Astrocyte of the hippocampus (primary cell): Measurements from ENCODE around the gene BLTP3A.
"Not testable (repeated sequence)": the region's sequence is repeated elsewhere in the genome, so short reads cannot be mapped to it uniquely, and the experiment has no call there.

ENCODE experiments used
- DNase-seq: peaks from one replicate; pipeline ENCODE4 v3.0.0; 2011; ENCODE audit warnings: low read depth, low spot score

Gene BLTP3A

GRCh38 chr6:34792605-34793500 lies 970 bp downstream of the BLTP3A start:
- peak; percentile 53 for DNase-seq

DNA sequence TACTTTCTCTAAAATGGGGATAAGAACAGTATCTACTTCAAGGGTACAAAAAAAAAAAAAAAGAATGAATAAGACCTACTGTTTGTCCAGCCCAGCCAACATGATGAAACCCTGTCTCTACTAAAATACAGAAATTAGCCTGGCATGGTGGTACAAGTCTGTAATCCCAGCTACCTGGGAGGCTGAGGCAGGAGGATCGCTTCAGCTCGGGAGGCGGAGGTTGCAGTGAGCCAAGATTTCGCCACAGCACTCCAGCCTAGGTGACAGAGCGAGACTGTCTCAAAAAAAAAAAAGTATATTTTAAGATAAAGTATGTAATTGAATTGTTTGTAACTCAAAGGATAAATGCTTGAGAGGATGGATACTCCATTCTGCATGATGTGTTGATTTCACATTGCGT lies 2.0 kb downstream of the BLTP3A start:
- no peak for DNase-seq

- no peak for DNase-seq
These were observed 4.0 kb downstream of the BLTP3A start for GRCh38 chr6:34795836-34796425.

GRCh38 chr6:34798057-34798456 lies 6.2 kb downstream of the BLTP3A start:
- no peak for DNase-seq

DNA sequence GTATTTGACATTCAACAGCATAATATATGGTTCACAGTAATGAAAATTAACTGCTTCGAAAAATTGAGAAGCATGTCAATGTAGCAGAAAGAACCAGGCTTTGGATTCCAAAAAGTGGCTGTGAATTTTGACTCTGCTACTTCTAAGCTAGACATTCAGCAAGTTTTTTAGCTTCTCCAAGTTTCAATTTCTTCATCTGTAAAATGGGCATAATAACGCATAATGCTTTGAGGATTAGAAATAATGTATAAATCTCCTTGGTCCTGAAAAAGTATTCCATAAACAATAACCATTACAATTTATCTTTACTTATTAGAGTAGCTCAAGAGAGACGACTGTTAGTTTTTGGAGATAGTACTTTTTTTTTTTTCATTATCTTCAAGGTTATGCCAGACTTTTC lies 7.7 kb downstream of the BLTP3A start:
- no peak for DNase-seq

DNA sequence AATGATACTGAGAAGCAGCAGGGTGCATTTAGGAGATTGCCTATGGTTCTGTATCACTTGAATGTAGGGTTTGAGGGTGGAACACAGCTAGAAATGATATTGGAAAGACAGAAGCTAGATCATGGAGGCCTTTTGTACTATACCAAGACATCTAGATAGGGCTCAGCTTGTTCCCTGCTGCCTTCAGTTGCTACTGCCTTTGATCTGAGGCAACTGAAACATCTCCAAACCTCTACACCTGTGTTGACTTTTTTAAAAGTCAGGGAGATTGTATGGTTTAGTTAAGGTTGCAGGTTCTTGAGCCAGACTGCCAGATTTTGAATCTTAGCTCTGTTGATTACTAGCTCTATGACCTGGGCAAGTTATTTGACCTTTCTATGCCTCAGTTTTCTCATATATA lies 12.7 kb downstream of the BLTP3A start:
- DNase-seq, result no peak

- not testable (repeated sequence) for DNase-seq
These were observed 13.2 kb downstream of the BLTP3A start for GRCh38 chr6:34805074-34805473.

GRCh38 chr6:34806738-34807453 lies 15.0 kb downstream of the BLTP3A start:
- DNase-seq, result peak; percentile 78

- DNase-seq, result not testable (repeated sequence)
These were observed 16.6 kb downstream of the BLTP3A start for GRCh38 chr6:34808473-34808872.

DNA sequence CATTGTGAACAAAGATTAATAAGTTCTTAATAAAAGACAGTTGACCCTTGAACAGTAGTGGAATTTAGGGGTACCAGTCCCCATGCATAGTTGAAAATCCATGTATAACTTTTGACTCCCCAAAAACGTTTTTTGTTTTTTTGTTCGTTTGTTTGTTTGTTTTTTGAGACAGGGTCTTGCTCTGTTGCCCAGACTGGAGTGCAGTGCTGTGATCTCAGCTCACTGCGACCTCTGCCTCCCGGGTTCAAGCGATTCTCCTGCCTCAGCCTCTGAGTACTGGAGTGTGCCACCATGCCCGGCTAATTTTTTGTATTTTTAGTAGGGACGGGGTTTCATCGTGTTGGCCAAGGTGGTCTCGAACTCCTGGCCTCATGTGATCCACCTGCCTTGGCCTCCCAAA lies 17.5 kb downstream of the BLTP3A start:
- DNase-seq, result not testable (repeated sequence)

DNA sequence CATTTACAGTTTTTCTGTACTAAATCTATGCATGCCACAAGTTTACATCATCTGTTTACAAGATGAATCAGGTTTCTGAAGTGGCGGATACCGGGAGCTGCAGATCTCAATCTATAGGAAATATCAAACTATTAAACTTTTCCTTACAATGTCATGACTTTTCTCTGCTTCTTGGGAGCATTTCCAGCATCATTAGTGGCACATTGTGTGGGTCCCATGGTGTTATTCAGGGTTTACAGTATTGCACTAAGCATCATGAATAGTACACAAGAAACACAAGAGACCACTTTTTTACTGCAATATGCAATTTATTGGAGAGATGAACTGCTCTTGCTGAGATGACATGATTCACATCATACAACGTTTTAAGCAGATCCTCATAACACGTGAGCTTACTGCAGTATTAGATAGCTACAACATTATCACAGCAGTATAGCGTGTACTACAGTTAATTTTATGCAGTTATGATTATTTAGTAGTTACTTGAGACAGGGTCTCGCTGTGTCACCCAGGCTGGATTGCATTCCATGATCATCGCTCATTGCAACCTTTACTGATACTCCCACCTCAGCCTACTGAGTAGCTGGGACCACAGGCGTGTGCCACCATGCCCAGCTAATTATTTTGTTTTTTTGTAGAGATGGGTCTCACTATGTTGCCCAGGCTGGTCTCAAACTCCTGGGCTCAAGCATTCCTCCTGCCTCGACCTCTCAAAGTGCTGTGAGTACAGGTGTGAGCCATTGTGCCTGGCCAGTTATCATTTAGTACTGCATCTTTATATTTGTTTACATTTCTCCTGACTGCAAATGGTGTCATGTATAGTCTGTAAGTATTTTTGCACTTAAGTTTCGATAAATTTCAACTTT lies 18.4 kb downstream of the BLTP3A start:
- peak; percentile 48 for DNase-seq

DNA sequence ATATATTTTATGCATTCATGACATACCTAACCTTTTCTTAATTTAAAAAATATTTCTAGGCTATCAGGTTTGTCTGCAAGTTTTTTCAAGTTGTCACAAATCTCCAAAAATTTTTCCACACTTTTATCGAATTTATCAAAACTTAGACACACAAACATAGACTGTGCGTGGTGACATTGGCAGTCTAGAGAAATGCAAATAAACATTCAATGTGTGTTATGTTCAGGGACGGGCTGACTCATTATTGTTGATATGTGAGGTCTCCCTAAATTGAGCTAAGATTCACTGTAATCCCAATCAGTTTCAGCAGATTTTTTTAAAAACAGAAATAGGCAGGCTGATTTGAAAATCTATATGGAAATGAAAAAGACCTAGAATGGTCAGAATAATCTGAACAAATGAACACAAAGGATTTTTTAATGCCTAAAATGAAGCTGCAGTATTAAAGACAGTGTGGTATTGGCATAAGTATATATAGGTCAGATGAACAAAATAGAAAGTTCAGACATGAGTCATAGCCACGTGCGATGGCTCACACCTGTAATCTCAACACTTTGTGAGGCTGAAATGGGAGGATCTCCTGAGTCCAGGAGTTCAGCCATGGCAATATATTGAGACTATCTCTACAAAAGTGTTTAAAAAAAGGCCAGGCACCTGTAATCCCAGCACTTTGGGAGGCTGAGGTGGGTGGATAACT lies 19.2 kb downstream of the BLTP3A start:
- DNase-seq, result no peak

- no peak for DNase-seq
These were observed 21.3 kb downstream of the BLTP3A start for GRCh38 chr6:34813028-34813713.

GRCh38 chr6:34816635-34817301 lies 24.9 kb downstream of the BLTP3A start:
- no peak for DNase-seq

DNA sequence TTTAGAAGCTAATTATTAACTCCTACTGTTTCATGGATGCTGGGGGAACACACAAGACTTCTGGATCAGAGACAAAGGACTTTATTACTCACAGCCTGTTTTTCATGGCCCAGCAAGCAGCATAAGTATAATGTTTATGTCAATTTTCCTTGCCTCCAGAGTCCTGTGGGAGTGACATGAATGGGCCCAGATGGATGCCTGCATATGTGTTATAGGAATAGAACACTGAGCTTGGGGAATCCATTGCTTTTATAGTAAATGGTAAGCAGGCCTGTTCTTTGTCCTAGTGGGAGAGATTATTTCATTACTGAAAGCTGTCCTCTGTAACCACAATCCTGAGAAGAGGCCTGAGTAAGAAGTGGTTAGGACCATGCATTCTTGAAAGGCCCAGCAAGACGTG lies 25.6 kb downstream of the BLTP3A start:
- peak; percentile 75 for DNase-seq

DNA sequence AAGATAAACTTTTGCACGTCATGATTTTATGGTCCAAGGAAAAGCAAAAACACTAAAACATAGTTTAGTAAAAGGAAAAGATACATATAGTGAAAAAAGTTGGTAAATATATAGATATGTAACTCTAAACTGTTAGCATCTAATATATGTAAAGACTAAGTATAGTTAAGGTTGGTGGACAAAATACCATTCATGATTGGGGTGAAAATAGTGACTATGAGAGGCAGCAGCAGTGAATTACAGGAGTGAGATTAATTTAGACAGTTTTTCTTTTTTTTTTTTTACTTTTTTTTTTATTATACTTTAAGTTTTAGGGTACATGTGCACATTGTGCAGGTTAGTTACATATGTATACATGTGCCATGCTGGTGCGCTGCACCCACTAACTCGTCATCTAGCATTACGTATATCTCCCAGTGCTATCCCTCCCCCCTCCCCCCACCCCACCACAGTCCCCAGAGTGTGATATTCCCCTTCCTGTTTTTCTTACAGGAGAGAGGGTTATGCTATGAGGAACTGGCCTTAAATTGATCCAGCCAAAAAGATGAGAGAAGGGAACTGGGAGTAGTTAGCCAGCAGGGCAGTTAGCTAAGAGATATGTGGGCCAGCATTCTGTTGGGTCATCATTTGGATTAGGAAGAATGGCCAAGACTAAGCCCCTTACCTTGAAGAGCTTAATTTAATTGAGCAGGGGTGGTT lies 27.1 kb downstream of the BLTP3A start:
- DNase-seq, result not testable (repeated sequence)

GRCh38 chr6:34819571-34820480 lies 27.9 kb downstream of the BLTP3A start:
- DNase-seq, result no peak

DNA sequence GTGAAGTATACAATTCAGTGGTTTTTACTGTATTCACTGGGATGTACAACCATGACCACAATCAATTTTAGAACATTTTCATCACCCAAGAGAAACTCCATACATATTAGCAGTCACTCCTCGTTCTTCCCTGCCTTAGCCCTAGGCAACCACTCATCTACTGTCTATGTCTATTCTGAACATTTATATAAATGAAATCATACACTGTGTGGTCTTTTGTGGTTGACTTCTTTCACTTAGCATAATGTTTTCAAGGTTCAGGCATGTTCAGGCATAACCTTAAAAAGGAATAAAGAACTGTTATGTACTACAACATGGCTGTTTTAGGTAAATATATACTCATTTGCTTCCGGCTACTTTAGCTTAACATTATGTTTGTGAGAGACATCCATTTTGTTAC lies 37.3 kb downstream of the BLTP3A start:
- no peak for DNase-seq
